ENCODE measurements around the gene GSE1.

GSE1 gene

DNA sequence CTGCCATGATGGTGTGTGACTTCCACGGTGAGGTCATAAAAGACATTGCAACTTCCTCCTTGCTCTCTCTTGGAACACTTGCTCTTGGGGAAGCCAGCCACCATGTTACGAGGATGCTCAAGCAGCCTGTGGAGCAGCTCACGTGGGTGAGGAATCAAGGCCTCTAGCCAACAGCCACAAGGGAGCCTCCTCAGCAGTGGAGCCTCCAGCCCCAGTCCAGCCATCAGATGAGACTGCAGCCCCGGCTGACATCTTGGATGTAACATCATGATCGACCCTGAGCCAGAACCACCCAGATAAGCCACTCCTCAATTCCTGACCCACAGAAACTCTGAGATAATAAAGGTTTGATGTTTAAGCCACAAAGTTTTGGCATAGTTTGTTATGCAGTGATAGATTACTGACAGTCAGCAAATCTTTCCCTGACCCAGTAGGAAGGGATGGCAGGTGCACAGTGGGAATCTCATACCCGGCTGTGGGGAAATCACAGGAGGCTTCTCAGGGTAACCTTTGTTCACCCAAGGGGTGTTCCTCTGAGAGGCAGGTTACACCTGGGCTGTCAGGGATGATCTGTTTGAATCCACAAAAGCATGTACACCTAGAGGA lies 99.0 kb downstream of the GSE1 start:
- TF ChIP-seq ZFX (IDR thresholded peaks at IDR 0.05) (no peak), CTCF (conservative IDR thresholded peaks at IDR 0.05) (no peak)
- H3K27ac ChIP-seq, result no peak overlapping the region

GRCh38 chr16:85712801-85713200 lies 99.7 kb downstream of the GSE1 start:
- TF ChIP-seq CTCF (conservative IDR thresholded peaks at IDR 0.05) (no peak), ZFX (IDR thresholded peaks at IDR 0.05) (no peak)
- no peak overlapping the region for H3K27ac ChIP-seq

- no peak overlapping the region for H3K27ac ChIP-seq
- TF ChIP-seq CTCF (conservative IDR thresholded peaks at IDR 0.05) (no peak), ZFX (IDR thresholded peaks at IDR 0.05) (no peak)
Measured at GRCh38 chr16:85715169-85716021, 102.3 kb downstream of the GSE1 start.

DNA sequence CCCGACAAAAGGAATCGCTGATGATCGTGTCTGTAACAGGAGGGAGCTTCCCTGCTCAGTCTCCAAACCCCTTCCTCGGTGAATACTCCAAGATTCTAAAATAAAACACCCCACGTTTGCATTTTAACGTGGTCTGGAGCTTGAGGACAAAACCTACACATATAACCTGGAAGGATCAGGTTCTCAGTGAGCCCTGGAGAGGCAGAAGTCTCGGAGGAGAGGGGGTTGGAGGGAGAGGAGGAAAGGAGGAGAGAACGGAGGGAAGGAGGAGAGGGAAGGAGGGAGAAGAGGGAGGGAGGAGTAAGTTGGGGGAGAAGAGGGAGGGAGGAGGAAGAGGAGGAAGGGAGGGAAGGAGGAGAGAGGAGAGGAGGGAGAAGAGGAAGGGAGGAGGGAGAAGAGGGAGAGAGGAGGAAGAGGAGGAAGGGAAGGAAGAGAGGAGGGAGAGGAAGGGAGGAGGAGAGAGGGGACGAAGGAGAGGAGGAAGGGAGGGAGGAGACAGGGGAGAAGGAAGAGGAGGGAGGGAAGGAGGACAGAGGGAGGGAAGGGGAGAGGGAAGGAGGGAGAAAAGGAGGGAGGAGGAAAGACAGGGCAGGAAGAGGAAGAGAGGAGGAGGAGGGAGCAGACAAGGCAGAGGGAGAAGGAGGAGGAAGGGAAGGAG lies 103.0 kb downstream of the GSE1 start:
- no peak overlapping the region for H3K27ac ChIP-seq
- TF ChIP-seq ZFX (IDR thresholded peaks at IDR 0.05) (no peak), CTCF (conservative IDR thresholded peaks at IDR 0.05) (no peak)

- TF ChIP-seq ZFX (IDR thresholded peaks at IDR 0.05), result no peak
- TF ChIP-seq CTCF (conservative IDR thresholded peaks at IDR 0.05), result no peak
- H3K27ac ChIP-seq, result no peak overlapping the region
Measured at GRCh38 chr16:85716680-85717038, 103.5 kb downstream of the GSE1 start.

- TF ChIP-seq ZFX (IDR thresholded peaks at IDR 0.05) (no peak), CTCF (conservative IDR thresholded peaks at IDR 0.05) (peak; percentile 73)
- no peak overlapping the region for H3K27ac ChIP-seq
Measured at GRCh38 chr16:85717393-85718152, 104.5 kb downstream of the GSE1 start.

Measured in C4-2B (cell line).